ENCODE results near the gene DTX1. TPM values are rescaled to one million over a fixed set of nuclear protein-coding genes. Genes with fewer than 3 reads are reported as not detected.
A peak's percentile ranks its signal among the peaks of the same experiment; 100 is the strongest.

DTX1 gene
- total and polyA plus RNA-seq, 2 of the 13 experiments (the other 11 are each of a cell fraction or from before 2014, with no cell fraction given): not detected

GRCh38 chr12:113108308-113108707 is 51.8 kb downstream of the DTX1 start (continued):
- TF ChIP-seq, protein P1, sequence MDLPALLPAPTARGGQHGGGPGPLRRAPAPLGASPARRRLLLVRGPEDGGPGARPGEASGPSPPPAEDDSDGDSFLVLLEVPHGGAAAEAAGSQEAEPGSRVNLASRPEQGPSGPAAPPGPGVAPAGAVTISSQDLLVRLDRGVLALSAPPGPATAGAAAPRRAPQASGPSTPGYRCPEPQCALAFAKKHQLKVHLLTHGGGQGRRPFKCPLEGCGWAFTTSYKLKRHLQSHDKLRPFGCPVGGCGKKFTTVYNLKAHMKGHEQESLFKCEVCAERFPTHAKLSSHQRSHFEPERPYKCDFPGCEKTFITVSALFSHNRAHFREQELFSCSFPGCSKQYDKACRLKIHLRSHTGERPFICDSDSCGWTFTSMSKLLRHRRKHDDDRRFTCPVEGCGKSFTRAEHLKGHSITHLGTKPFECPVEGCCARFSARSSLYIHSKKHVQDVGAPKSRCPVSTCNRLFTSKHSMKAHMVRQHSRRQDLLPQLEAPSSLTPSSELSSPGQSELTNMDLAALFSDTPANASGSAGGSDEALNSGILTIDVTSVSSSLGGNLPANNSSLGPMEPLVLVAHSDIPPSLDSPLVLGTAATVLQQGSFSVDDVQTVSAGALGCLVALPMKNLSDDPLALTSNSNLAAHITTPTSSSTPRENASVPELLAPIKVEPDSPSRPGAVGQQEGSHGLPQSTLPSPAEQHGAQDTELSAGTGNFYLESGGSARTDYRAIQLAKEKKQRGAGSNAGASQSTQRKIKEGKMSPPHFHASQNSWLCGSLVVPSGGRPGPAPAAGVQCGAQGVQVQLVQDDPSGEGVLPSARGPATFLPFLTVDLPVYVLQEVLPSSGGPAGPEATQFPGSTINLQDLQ (CRISPR knock-in tag; IDR thresholded peaks at IDR 0.05): no peak
- TF ChIP-seq, protein P2, sequence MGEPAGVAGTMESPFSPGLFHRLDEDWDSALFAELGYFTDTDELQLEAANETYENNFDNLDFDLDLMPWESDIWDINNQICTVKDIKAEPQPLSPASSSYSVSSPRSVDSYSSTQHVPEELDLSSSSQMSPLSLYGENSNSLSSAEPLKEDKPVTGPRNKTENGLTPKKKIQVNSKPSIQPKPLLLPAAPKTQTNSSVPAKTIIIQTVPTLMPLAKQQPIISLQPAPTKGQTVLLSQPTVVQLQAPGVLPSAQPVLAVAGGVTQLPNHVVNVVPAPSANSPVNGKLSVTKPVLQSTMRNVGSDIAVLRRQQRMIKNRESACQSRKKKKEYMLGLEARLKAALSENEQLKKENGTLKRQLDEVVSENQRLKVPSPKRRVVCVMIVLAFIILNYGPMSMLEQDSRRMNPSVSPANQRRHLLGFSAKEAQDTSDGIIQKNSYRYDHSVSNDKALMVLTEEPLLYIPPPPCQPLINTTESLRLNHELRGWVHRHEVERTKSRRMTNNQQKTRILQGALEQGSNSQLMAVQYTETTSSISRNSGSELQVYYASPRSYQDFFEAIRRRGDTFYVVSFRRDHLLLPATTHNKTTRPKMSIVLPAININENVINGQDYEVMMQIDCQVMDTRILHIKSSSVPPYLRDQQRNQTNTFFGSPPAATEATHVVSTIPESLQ (CRISPR knock-in tag; conservative IDR thresholded peaks at IDR 0.05): no peak
- no peak for TF ChIP-seq ZNF703 (CRISPR knock-in tag; IDR thresholded peaks at IDR 0.05; ENCODE audit: borderline replicate concordance)
- peak; percentile 70; the same call in 1 of the 2 replicates for TF ChIP-seq LCORL (IDR thresholded peaks at IDR 0.05)
- no peak for TF ChIP-seq LCORL (CRISPR knock-in tag; IDR thresholded peaks at IDR 0.05)
- no peak for TF ChIP-seq MTA3 (CRISPR knock-in tag; IDR thresholded peaks at IDR 0.05)
- peak; percentile 78 for TF ChIP-seq ZNF629 (CRISPR knock-in tag; conservative IDR thresholded peaks at IDR 0.05)
- no peak for TF ChIP-seq ZFP1 (CRISPR knock-in tag; IDR thresholded peaks at IDR 0.05)
- no peak for TF ChIP-seq MIER2 (CRISPR knock-in tag; IDR thresholded peaks at IDR 0.05)
- no peak for TF ChIP-seq ZFP37 (CRISPR knock-in tag; IDR thresholded peaks at IDR 0.05; ENCODE audit: borderline replicate concordance)
- no peak for TF ChIP-seq ZNF3 (CRISPR knock-in tag; IDR thresholded peaks at IDR 0.05)
- TF ChIP-seq ZMYM3 (CRISPR knock-in tag; IDR thresholded peaks at IDR 0.05): 0 out of 2 replicates have a peak, but pooled peaks have one; percentile 18
- no peak for TF ChIP-seq ZNF724P (CRISPR knock-in tag; IDR thresholded peaks at IDR 0.05; ENCODE audit: borderline replicate concordance)
- no peak for TF ChIP-seq DNMT3B (CRISPR knock-in tag; conservative IDR thresholded peaks at IDR 0.05)
- TF ChIP-seq ELF1 (CRISPR knock-in tag; IDR thresholded peaks at IDR 0.05): no peak

Measured in HepG2 (cell line).